Stromal cell of bone marrow (primary cell): Measurements from ENCODE around the gene BAHCC1.
"Not testable (repeated sequence)": the region's sequence is repeated elsewhere in the genome, so short reads cannot be mapped to it uniquely, and the experiment has no call there.

Source experiments
- DNase-seq: peaks from one replicate; pipeline ENCODE4 v3.0.0-alpha.2; 2012; ENCODE audit warnings: low read depth

The BAHCC1 gene

DNA sequence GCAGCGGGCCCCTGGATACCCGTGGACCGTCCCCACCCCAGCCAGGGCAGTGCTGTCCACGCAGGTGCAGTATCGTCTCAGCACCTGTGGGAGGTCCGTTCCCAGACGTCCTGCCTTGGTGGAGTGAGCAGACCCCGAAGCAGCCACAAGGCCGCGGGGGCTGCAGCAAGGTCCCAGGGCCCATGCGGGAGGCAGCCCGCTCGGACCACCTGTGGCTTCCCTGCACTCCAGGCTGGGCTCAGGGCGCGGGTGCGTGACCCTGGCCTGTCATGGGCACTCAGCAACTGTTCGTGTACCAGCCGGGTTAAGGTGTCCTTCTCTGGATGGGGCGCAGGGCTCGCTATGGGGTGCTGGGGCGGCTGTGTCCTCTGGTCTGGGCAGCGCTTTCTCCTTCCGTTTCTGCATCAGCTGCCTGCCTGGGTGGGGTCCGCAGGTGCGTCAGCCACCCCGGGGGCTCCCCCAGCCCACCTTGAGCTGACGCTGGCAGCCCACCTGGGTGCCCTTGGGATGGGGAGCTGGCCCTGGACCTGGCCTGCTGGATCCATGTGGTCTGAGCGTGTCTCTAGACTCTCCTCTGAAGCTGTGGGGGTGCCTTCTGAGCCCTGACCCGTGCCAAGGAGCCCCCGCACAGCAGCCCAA is 18.4 kb downstream of the BAHCC1 start:
- no peak for DNase-seq

DNA sequence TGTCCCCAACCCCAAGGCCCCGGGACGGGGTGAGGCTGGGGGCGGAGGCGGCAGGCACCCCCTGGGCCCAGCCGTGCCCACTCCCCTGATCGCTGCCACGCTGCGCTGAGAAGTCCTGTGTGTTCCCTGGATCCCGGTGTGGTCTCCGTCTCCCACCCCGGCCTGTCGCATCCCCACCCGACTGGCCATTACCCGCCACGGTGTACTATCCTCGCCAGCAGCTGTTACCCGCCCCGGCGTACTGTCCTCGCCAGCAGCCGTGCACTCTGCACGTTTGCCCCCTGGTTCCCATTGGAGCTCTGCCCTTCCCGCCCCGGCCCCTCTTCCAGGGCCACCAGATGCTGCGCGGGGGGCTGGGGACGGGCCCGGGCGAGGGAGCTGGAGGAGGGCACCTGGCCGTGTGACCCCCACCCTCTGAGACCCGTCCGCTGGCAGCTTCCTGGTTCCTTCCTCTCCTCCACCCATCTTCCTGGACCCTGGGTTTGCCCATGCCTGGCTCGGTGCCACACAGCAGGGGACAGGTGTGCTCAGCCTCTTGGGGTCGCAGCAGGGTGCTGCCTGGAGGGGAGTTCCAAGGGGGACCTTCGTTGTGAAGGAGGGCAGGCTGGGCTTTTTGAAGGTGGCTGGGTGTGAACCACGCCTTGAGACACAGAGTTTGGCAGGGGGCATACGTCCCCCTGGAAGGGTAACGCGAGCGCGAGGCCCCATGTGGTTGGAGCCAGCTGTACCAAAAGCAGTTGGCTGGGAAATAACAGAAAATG is 19.7 kb downstream of the BAHCC1 start:
- no peak for DNase-seq

DNA sequence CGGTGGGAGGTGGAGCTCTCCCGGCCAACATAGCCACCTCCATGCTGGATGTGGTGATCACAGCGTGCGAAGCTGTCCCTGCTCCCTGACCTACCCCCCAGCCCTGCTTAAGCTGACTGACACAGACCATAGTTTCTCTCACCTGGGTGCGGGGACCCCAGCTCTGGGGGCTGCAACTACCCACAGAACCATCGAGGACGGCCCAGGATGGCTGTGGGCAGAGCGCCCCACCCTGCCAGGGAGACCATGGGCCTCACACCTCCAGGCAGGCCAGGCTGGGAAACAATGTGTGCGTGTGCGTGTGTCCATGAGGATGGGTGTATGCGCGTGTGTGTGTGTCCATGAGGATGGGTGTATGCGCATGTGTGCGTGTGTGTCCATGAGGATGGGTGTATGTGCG is 20.4 kb downstream of the BAHCC1 start:
- DNase-seq, result no peak

DNA sequence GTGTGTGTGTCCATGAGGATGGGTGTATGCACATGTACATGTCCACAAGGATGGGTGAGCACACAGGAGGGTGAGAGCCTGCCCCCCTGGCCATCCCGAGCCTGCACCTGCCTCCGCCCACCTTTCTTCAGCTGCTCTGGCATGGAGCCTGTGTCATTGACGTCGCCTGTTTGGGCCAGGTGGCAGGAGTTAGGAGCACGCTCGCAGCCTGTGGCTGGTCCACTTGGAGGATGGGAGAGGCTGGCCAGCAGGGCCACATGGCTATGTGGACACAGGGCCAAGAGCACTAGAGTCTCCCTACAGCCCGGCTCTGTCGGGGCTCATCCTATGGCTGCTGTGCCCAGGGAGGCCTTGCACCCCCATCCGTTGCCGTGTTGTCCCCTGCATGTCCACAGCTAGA is 21.4 kb downstream of the BAHCC1 start:
- DNase-seq, result no peak

DNA sequence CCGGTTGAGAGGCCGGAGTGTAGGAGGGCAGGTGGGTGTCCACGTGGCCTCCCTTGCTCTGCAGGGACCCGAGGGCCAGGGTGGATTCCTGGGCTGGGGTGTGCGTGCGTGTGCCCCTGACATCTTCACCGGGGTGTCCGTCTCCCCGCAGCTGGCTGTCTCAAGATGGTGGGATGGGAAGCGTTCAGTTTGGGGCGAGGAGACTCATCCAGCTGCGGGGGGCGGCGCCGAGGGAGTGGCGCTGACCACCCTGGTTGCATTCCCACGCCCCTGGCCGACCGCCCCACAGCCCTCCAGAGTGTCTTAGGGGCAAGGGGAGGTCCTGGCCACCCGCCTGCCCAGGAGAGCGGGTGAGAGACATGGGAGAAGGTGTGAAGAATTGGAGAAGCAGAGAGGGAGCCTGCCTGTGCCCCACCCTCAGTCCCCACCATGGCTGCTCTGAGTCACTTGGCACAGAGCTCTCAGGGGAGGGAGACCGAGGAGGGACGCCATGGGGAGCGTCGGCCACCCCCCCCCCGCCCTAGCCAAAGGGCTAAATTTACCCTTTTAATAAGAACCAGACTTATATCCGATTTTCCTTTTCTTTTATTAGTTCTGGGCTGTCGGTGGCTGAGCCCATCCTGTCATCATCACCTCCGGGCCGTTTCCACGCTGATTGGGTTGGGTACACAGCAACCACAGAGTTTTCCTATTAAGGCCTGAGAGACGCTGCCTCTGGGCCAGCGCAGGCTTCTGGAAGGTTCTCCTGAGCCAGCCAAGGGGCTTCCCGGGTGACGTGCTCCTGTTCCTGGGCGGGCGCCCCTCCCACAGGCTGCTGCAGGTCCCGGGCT is 22.0 kb downstream of the BAHCC1 start:
- no peak for DNase-seq

DNA sequence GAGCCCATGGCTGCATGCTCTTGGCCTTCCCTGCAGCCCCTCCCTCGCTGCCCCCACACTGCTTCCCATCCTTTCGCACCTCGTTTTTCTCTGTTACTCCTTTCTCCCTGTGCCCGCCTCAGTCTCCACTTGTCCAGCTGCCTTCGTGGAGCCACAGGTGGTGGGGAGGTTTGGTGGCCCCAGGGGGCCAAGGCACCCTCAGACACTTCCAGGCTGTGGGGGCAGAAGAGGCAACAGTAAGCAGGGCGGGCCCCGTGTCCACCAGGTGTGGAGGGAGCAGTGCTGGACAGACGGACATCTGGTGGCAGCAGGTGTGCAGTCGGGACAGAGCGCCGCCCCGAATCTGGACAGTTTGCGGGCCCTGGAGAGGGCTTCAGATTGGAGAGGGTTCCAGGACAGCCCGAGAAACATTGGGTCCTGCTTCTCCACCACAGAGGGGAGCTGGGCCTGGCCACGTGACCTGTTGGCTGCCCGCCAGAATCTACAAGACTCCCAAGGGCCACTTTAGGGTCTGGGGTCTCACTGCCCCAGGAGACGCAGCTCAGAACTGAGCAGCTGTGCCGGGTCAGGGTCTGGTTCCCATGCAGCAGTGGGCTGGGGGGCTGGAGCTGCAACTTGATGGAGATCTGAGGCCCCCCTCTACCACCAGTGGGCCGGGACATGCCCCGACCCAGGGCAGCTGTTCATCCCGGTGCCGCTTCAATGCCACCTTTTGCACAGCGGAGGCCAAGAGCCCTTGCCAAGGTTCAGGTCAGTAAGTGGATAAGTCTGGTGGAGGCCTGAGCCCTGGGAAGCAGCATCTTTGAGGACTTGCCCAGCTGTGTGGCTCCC is 22.8 kb downstream of the BAHCC1 start:
- DNase-seq, result no peak

DNA sequence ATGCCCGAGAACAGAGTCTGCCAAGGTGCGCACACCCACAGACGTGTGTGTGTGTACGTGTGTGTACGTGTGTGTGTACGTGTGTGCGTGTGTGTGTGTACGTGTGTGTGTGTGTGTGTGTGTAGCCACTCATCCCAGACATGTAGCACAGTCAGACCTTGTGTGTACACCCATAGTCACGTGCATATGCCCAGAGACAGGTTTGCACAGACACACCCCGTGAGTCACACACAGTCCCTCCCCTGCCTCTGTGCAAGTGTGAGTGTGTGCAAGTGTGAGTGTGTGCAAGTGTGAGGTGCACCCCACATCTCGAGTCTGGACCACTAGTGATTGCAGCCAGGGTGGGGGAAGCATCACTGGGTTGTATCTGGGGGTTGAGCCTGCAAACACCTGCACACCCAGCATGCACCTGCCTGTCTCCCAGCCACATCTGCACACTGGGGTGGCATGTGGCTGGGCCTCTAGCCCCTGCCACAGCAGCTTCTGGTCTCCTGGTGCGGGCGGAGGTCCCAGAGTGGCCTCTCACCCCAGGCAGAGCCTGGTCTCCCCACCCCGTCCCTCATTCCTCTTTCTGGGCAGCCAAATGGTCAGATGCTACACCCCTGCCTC is 23.6 kb downstream of the BAHCC1 start:
- no peak for DNase-seq

DNA sequence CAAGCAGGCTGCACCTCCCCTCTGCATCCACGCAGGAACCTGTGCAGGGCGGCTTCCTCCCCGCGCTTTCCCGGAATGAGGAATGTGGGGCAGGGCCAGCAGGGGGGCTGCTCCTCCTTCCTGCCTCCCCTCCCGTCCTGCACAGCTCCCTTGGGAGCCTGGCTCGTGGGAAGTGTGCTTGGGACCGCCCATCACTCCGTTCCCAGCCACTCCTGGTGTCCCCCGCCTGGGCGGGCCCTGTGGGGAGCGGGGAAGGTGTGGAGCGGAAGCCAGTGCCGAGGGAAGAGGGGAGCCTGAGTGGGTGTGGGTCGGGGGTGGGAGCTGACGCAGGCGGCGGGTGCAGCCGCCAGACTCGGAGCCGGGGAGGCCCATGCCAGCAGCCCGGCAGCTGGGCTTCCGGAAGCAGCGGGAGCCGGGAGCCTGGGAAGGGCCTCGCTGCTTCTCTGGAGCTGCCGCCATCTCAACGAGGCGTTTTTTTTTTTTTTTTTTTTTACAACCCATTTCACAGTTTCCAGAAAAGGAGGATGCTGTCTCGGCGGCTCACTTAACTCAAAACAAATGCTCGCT is 24.1 kb downstream of the BAHCC1 start:
- DNase-seq, result peak; percentile 68

DNA sequence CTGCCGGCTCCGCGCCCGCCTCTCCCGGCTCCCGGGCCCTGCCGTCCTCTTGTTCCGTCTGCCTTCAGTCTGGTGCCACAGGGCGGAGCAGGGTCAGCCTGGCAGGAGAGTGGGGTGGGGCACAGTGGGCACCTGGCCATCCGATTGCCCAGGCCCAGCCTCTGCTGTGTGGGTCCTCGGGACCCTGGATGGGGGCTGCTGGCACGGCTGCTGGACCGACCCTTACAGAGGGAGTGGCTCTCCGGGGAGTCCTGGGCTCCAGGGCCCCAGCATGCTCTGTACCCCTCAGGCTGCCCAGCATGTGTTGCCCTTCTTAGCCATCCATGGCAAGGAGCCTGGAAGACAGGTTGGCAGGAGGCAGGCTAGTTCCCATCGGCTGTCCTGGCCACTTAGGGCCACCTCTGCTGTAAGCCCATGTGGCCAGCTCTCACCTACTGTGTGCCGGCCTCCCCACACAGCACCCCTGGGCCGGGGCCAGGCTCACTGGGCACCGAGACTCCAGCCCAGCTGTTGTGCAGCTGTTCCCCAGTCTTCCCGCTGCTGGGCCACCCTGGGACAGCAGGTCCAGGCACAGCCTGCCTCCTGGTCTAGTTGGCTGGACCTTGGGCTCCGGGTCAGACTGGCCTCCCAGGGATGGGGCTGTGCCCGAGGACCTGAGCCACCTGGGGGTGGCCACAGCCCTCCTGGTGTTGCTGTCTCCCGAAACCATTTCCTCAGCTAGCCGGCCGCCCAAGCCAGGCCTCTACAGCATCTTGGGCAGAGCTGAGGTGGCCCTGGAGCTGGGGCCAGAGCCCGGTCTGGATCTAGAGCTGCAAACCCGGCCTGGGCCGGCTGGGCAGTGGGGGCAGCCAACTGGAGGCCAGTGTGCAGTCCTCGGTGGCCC is 24.9 kb downstream of the BAHCC1 start:
- DNase-seq, result no peak

DNA sequence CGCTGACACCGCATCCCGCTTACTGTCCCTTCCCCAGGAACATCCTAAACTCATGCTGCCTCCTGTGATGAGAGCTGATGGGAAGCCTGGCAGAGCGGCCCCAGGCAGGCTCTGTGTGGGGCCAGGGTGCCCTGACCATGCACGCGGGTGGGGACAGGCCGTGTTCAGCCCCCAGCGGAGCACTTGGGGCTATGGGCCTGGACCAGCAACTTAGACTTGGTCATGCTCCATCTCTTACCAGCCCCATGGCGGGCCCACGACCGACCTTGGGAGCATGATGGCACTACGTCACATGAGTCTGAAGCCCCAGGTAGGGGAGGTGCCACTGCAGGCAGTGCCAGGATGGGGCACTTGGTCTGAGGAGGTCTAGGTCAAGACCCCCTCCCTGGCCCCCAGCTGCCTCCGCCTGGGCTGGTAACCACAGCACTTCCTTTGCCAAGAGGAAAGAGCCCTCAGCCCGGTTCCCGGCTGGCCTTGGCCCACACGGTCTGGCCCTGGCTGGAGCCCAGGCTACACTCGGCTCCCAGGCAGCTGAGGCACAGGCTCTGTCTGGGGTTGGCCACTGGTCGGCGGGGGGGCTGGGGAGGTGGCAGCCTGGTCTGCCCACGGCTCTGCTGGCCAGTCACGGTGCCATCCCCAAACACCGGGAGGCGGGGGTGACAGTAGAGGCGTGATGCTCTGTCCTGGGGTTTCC is 25.7 kb downstream of the BAHCC1 start:
- no peak for DNase-seq

DNA sequence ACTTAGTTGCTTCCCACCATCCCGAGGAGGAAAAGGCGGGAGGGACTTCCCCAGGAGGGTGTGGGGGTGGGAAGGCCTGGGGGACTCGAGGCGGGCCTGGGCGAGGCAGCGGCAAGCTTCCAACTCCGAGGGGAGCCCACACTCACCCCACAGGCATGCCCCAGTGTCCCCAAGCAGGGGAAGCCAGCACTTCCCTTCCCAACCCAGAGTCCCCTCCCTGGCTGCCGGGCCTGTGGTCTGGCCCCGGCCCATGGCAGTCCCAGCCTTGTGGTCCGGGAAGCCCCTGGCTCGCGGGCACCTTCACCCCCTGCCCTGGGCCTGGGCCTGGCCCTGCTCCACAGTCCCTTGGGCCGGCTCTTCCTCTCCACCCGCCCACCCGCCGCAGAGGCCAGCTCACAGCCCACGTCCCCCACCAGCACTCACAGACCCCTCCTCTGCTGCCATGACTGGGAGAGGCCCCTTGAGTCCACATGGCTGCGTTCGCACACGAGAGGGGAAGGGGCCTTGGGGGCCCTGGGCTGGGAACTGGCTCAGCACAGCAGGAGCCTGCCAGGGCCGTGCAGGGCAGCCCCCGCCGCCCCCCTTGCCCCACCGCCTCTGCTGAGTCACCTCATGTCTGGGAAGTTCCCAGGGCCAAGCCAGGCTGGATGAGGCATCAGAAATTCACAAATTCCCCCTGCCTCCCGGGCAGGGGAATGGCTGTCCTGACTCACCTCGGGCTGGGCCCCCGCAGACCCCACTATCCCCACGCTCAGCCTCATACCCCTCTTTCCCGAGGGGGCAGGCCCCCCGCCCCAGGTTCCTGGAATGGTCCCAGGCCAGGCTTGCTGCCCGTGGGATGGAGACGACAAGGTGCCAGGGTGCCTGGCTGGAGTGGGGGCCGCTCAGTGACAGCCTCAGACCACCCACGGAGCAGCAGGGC is 27.8 kb downstream of the BAHCC1 start:
- peak; percentile 94 for DNase-seq

DNA sequence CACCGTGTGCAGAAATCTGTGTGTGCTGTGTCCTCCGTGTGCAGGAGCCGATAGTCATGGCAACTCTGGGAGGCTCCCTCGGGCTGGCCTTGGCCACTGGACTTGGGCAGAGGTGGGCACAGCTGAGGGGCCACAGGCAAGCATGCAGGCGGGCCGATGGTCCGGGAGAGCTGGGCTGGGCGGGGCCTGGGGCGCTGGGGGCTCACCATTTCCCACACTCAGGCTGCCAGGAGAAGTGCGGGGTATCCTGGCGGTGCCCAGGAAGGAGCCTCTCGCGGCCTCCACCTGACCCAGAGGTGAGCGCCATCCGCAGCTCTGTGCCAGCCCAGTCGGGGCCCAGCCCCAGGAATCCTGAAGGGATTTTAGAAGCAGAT is 28.4 kb downstream of the BAHCC1 start:
- no peak for DNase-seq

DNA sequence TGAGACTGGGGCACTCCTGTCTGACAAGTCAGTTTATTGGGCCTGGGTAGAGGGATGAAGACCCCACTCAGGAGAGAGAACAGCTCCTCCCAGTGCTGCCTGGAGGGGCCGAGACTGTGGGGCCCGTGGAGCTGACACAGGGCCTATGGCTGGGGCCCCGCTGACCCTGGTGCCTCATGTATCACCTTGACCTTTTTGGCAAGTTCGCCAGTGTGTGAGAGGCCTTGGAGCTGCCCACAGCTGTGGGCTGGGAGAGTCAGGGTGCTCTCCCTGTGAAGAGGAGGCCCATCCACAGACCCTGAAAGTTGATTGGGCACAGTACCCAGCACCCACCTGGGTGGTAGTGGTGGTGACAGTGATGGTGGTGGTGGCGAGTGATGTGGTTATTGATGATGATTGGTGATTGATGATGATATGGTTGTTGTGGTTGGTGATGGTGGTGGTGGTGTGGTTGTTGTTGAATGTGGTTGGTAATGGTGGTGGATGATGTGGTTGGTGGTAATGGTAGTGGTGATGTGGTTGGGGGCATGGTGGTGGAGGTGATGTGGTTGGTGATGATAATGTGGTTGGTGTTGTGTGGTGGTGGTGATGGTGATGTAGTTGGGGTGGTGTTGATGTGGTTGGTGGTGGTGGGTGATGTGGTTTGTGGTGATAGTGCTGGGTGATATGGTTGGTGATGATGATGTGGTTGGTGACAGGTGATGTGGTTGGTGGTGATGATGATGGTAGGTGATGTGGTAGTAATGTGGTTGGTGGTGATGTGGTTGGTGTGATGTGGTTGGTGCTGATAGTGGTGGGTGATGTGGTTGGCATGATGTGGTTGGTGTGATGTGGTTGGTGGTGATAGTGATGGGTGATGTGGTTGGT is 29.1 kb downstream of the BAHCC1 start:
- DNase-seq, result no peak

DNA sequence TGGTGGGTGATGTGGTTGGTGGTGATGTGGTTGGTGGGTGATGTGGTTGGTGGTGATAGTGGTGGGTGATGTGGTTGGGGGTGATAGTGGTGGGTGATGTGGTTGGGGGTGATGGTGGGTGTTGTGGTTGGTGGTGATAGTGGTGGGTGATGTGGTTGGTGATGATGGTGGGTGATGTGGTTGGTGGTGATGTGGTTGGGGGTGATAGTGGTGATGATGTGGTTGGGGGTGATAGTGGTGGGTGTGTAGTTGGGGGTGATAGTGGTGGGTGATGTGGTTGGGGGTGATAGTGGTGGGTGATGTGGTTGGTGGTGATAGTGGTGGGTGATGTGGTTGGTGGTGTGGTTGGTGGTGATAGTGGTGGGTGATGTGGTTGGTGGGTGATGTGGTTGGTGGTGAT is 29.8 kb downstream of the BAHCC1 start:
- DNase-seq, result not testable (repeated sequence)

DNA sequence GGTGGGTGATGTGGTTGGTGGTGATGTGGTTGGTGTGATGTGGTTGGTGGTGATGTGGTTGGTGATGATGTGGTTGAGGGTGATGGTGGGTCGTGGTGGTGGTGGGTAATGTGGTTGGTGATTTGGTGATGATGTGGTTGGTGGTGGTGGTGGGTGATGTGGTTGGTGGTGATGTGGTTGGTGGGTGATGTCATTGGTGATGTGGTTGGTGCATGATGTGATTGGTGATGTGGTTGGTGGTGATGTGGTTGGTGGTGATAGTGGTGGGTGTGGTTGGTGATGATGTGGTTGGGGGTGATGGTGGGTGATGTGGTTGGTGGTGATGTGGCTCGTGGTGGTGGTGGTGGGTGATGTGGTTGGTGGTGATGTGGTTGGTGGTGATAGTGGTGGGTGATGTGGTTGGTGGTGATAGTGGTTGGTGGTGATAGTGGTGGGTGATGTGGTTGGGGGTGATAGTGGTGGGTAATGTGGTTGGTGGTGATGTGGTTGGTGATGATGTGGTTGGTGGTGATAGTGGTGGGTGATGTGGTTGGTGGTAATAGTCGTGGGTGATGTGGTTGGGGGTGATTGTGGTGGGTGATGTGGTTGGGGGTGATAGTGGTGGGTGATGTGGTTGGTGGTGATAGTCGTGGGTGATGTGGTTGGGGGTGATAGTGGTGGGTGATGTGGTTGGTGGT is 30.6 kb downstream of the BAHCC1 start:
- not testable (repeated sequence) for DNase-seq

DNA sequence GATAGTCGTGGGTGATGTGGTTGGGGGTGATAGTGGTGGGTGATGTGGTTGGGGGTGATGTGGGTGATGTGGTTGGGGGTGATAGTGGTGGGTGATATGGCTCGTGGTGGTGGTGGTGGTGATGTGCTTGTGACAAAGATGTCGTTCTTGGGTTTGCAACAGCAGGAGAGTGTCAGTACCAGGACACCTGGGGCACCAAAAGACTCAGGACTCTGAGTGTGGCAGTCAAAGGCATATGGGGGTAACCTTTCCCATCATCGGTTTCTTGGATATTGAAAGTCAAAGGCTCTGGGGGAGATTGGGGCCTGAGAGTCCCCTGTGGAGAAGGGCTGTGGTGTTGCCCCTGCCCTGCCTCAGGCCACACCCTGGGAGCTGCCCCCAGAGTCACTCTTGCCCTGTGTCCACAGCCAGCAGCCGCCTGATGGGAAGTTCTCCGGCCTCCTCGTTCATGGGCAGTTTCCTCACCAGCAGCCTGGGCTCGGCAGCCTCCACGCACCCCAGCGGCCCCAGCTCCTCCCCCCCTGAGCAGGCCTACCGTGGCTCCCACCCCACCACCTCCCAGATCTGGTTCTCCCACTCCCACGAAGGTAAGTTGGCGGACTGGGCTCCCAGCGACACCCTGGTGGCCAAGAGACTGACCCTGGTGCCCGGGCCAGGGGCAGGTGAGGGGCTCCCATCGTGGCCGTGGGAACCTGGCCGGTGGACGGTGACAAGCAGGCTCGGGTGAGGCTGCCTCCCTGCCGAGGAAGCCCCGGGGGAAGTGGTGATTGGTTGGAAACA is 31.3 kb downstream of the BAHCC1 start:
- no peak for DNase-seq
